Adrenal gland (tissue), 12 donors: Measurements from ENCODE around the gene MUC13. TPM values are rescaled to one million over a fixed set of nuclear protein-coding genes. Genes with fewer than 3 reads are reported as not detected.
"Not testable (repeated sequence)": the region's sequence is repeated elsewhere in the genome, so short reads cannot be mapped to it uniquely, and the experiment has no call there.

Experiments
- DNase-seq, 7 donors: peaks; one replicate each; pipeline ENCODE4 v3.0.0-alpha.2; 2019 to 2020
- H3K27ac ChIP-seq, 5 donors: fragments of 200-600 bp; sonication (generic) in 4 of 5; 1 replicate in 3 of 5; 2 replicates in 2 of 5; pipeline versions ENCODE4 v1.5.1 to v1.8.0; 2016 to 2020; ENCODE audit warnings: mild to moderate bottlenecking in 1 of 5
- H3K27me3 ChIP-seq: fragments of 200-600 bp; 2 replicates; pipeline ENCODE4 v1.8.0; 2021
- H3K36me3 ChIP-seq, 2 donors: fragments of 200-600 bp; replicated peaks in 1 of 2; 1 replicate in 1 of 2; 2 replicates in 1 of 2; pipeline versions ENCODE4 v1.5.1 to v1.8.0; 2018 to 2022
- H3K4me1 ChIP-seq, 2 donors: fragments of 200-600 bp; replicated peaks in 1 of 2; 1 replicate in 1 of 2; 2 replicates in 1 of 2; pipeline versions ENCODE4 v1.5.1 to v1.8.0; 2018 to 2021
- H3K4me3 ChIP-seq, 4 donors: fragments of 200-600 bp; sonication (generic) in 3 of 4; one replicate each; pipeline ENCODE4 v1.5.1; 2016 to 2018
- H3K9me3 ChIP-seq, 3 donors: fragments of 200-600 bp; sonication (generic) in 1 of 3; replicated peaks in 1 of 3; 1 replicate in 2 of 3; 2 replicates in 1 of 3; pipeline versions ENCODE4 v1.5.1 to v1.8.0; 2016 to 2021
- CTCF ChIP-seq, 6 experiments: fragments of 450-650 bp in 4 of 6; fragments of 200-600 bp in 2 of 6; sonication (generic) in 1 of 6; IDR thresholded peaks; 1 replicate in 5 of 6; 2 replicates in 1 of 6; pipeline versions ENCODE4 v1.5.1 to v1.8.0; 2016 to 2021; ENCODE audit warnings: antibody characterized with exemption in 6 of 6, mild to moderate bottlenecking in 2 of 6, moderate library complexity in 1 of 6
- POLR2A ChIP-seq, 2 donors: fragments of 450-650 bp; IDR thresholded peaks; one replicate each; pipeline ENCODE4 v1.6.1; 2017; ENCODE audit warnings: antibody characterized with exemption in 2 of 2, mild to moderate bottlenecking in 2 of 2, moderate library complexity in 1 of 2
- WGBS, 4 donors: extraction: QIAGEN DNeasy Blood & Tissue Kit in 2 of 4; methylation state at CpG; one replicate each; pipeline versions ENCODE4 v1.1.5 to v1.1.7; 2013 to 2017; 5-methylcytosine and 5-hydroxymethylcytosine counted together
- intact Hi-C, 2 donors: fragments of 100-400 bp; cut with DNase I; formaldehyde crosslinking; loops; one replicate each; pipeline versions ENCODE4 v1.14.1 to v1.15.0; 2022 to 2023
- polyA plus RNA-seq, 3 donors: library from polyadenylated mRNA; stranded (reverse); fragments of 200-250 nt in 2 of 3; fragments of 350-450 nt in 1 of 3; fragmentation: Illumina TruSeq in 1 of 3; extraction: RNeasy Lipid Tissue Mini Kit (QIAGEN cat#74804) in 1 of 3; gene quantifications; one replicate each; pipeline ENCODE4 v1.2.3, GENCODE V29; 2013 to 2014
- total RNA-seq, 9 donors: library from RNA; depleted of rRNA in 4 of 9; stranded (reverse); fragments of >200 nt in 4 of 9; fragments of 120-200 nt in 1 of 9; fragmentation: NEBNext Ultra II Directional in 1 of 9; extraction: Animal tissue kit (Norgen Biotek cat#: 25700) in 1 of 9; gene quantifications; one replicate each; pipeline versions ENCODE4 v1.1.0 to v1.2.4, GENCODE V29; 2013 to 2023
- donor health status: healthy with polysubstance abuse.
- donor health status: Bipolar disorder and iron deficiency.
- donor health status: DM: yes; HTN: yes; CAD: no.
- donor health status: DM: no; HTN: no; CAD: no.
- donor health status: DM: no; HTN: no; CAD: no.
- donor health status: DM: yes; HTN: yes; CAD: no.

MUC13 gene
- total and polyA plus RNA-seq, 12 donors, result 0.06 to 2.6 (median 0.11) TPM; not detected in 5

- DNase-seq, result no peak
- intact Hi-C loops, result no loop called here
- Histone ChIP-seq H3K27me3 (no peaks in the 10 kb centered on the region), H3K27ac (no peak overlapping the region), H3K36me3 (no peaks in the 10 kb centered on the region), H3K4me3 (no peak overlapping the region), H3K9me3 (no peaks in the 10 kb centered on the region), H3K4me1 (peaks cover 0 to 4% of the 10 kb centered on the region in 2 donors)
- 79 to 85% (median 81%) methylated on average over 5 of the region's 5 CpGs for WGBS, 4 donors
- TF ChIP-seq POLR2A (IDR thresholded peaks at IDR 0.05), result no peak
These were observed 26.1 kb upstream of the MUC13 start for GRCh38 chr3:124960698-124961097.

- no peak for TF ChIP-seq CTCF (IDR thresholded peaks at IDR 0.05)
- no peak for TF ChIP-seq POLR2A (IDR thresholded peaks at IDR 0.05)
- H3K9me3 ChIP-seq, result no peaks in the 10 kb centered on the region
- no peak overlapping the region for H3K27ac ChIP-seq
- no peak for DNase-seq
- no peaks in the 10 kb centered on the region for H3K27me3 ChIP-seq
- H3K4me1 ChIP-seq, result no peaks in the 10 kb centered on the region
- intact Hi-C loops, result no loop called here
- H3K4me3 ChIP-seq, result no peak overlapping the region
- no peaks in the 10 kb centered on the region for H3K36me3 ChIP-seq
- WGBS, 4 donors, result 46 to 59% (median 52%) methylated on average over 3 of the region's 3 CpGs
These were observed 25.6 kb upstream of the MUC13 start for GRCh38 chr3:124960105-124960504.

- DNase-seq, H3K27me3 ChIP-seq, H3K36me3 ChIP-seq, H3K4me1 ChIP-seq, intact Hi-C loops, H3K9me3 ChIP-seq, H3K4me3 ChIP-seq, H3K27ac ChIP-seq: not testable (repeated sequence)
- 72 to 90% (median 82%) methylated on average over 4 of the region's 4 CpGs for WGBS, 4 donors
These were observed 23.4 kb upstream of the MUC13 start for GRCh38 chr3:124957951-124958350.

- no peak for DNase-seq
- Histone ChIP-seq H3K27me3 (no peaks in the 10 kb centered on the region), H3K27ac (peak overlapping the region in 2 of 5 donors; percentile 24 to 54), H3K36me3 (no peaks in the 10 kb centered on the region), H3K4me3 (no peak overlapping the region), H3K9me3 (no peaks in the 10 kb centered on the region), H3K4me1 (no peaks in the 10 kb centered on the region)
- 61 to 74% (median 68%) methylated on average over 5 of the region's 5 CpGs for WGBS, 4 donors
- intact Hi-C loops, result no loop called here
- no peak for TF ChIP-seq POLR2A (IDR thresholded peaks at IDR 0.05)
- no peak for TF ChIP-seq CTCF (IDR thresholded peaks at IDR 0.05)
These were observed 17.8 kb upstream of the MUC13 start for GRCh38 chr3:124952282-124952855.

- TF ChIP-seq POLR2A (IDR thresholded peaks at IDR 0.05) (no peak), CTCF (IDR thresholded peaks at IDR 0.05) (no peak)
- Histone ChIP-seq H3K36me3 (no peaks in the 10 kb centered on the region), H3K4me1 (no peaks in the 10 kb centered on the region), H3K27ac (peak overlapping the region in 2 of 5 donors; percentile 24 to 54), H3K27me3 (no peaks in the 10 kb centered on the region), H3K4me3 (no peak overlapping the region), H3K9me3 (no peaks in the 10 kb centered on the region)
- WGBS, 4 donors, result 49 to 64% (median 55%) methylated on average over 8 of the region's 8 CpGs
- peak; percentile 35 to 84 (median 75) for DNase-seq
- intact Hi-C loops, result no loop called here
These were observed 17.1 kb upstream of the MUC13 start for GRCh38 chr3:124951511-124952281.
